Esophagus squamous epithelium (tissue), 5 donors: ENCODE data around the gene ITIH2. TPM values are rescaled to one million over a fixed set of nuclear protein-coding genes. Genes with fewer than 3 reads are reported as not detected.

Experiments
- DNase-seq: peaks from one replicate; lab custom pipeline; 2025; lab: John Stamatoyannopoulos, UW
- H3K27ac ChIP-seq, 4 donors: fragments of 200-600 bp; sonication (generic); one replicate each; pipeline ENCODE4 v1.5.1; 2016 to 2019; ENCODE audit warnings: mild to moderate bottlenecking in 1 of 4
- H3K27me3 ChIP-seq, 4 donors: fragments of 200-600 bp; sonication (generic); 1 replicate in 3 of 4; 2 replicates in 1 of 4; pipeline versions ENCODE4 v1.5.1 to v1.6.0; 2017 to 2021; ENCODE audit warnings: antibody characterized with exemption in 1 of 4
- H3K36me3 ChIP-seq, 3 donors: fragments of 200-600 bp; sonication (generic); one replicate each; pipeline ENCODE4 v1.5.1; 2016 to 2019
- H3K4me1 ChIP-seq, 3 donors: fragments of 200-600 bp; sonication (generic); one replicate each; pipeline ENCODE4 v1.5.1; 2017 to 2019
- H3K4me3 ChIP-seq, 4 donors: fragments of 200-600 bp; sonication (generic); 1 replicate in 3 of 4; 2 replicates in 1 of 4; pipeline ENCODE4 v1.5.1; 2016 to 2019; ENCODE audit warnings: mild to moderate bottlenecking in 2 of 4, moderate library complexity in 1 of 4
- H3K9me3 ChIP-seq, 3 donors: fragments of 200-600 bp; sonication (generic); one replicate each; pipeline ENCODE4 v1.5.1; 2016 to 2019
- POLR2A ChIP-seq, 4 donors: fragments of 450-650 bp; IDR thresholded peaks; one replicate each; pipeline ENCODE4 v1.6.1; 2017; ENCODE audit warnings: antibody characterized with exemption in 4 of 4, mild to moderate bottlenecking in 4 of 4, moderate library complexity in 3 of 4
- WGBS, 2 donors: methylation state at CpG; one replicate each; pipeline ENCODE4 v1.1.5; 2018; 5-methylcytosine and 5-hydroxymethylcytosine counted together
- intact Hi-C: fragments of 100-400 bp; cut with DNase I; formaldehyde crosslinking; loops from one replicate; pipeline ENCODE4 v1.15.0; 2022
- total RNA-seq, 4 donors: library from RNA; depleted of rRNA; stranded (reverse); fragments of >200 nt; gene quantifications; one replicate each; pipeline ENCODE4 v1.1.0, GENCODE V29; 2016
- TF ChIP-seq, protein P1 (sequence below), 6 experiments: fragments of 450-650 bp in 4 of 6; fragments of 200-600 bp in 2 of 6; sonication (generic) in 2 of 6; IDR thresholded peaks; one replicate each; pipeline ENCODE4 v1.5.1; 2016 to 2019; ENCODE audit warnings: antibody characterized with exemption in 6 of 6, mild to moderate bottlenecking in 4 of 6, moderate library complexity in 4 of 6
- donor health status: DM: yes; HTN: yes; CAD: no.

Gene ITIH2
- total RNA-seq, 4 donors from 2014 or later: not detected

DNA sequence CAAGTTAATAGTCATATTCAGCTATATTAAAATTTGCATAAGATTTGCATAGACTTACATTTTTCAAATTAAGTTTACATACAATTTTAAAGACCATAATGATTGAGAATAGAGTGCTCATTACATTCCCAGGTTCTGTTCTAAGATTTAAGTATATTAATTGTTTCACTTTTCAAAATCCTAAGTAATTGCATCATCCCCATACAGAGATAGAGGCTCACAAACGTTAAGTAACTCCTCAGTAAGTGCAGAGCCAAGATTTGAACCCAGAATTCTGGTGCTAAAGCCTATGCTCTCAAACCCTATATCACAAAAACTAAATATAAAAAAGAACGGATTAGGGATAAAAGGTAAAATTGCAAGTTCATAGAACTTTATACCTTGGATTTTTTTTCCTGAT is 38.4 kb upstream of the ITIH2 start:
- intact Hi-C loops: no loop called here

DNA sequence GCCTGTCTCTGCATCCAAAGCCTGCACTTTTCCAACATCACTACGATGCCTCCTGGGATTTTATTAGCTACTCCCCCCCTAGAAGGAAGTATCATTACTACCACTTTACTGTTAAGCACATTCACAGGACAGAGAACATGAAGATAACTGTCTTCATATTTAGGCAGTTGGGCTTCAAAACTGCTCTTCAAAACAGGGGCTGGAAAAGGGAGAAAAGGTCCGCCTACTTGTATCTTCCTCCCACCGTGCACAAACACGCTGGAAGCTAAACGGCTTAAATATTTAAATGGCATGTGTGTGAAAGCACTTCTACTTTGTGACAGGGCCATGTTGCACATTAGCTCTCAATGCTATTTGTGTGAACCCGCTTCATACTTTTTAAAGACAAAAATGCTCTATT is 37.3 kb upstream of the ITIH2 start:
- DNase-seq: no peak
- 8 to 17% methylated on average over 6 of the region's 6 CpGs for WGBS, 2 donors
- intact Hi-C loops: no loop called here

More for the DNA sequence above, 38.4 kb upstream of the ITIH2 start:
- Histone ChIP-seq H3K4me3 (no peak overlapping the region), H3K4me1 (peaks cover 7 to 33% (median 7%) of the 10 kb centered on the region in 3 donors), H3K9me3 (no peaks in the 10 kb centered on the region), H3K27ac (peak overlapping the region in 1 of 4 donors; percentile 75), H3K27me3 (peaks cover 0 to 68% (median 0%) of the 10 kb centered on the region in 4 donors), H3K36me3 (no peaks in the 10 kb centered on the region)
- no peak for DNase-seq
- TF ChIP-seq, protein P1, sequence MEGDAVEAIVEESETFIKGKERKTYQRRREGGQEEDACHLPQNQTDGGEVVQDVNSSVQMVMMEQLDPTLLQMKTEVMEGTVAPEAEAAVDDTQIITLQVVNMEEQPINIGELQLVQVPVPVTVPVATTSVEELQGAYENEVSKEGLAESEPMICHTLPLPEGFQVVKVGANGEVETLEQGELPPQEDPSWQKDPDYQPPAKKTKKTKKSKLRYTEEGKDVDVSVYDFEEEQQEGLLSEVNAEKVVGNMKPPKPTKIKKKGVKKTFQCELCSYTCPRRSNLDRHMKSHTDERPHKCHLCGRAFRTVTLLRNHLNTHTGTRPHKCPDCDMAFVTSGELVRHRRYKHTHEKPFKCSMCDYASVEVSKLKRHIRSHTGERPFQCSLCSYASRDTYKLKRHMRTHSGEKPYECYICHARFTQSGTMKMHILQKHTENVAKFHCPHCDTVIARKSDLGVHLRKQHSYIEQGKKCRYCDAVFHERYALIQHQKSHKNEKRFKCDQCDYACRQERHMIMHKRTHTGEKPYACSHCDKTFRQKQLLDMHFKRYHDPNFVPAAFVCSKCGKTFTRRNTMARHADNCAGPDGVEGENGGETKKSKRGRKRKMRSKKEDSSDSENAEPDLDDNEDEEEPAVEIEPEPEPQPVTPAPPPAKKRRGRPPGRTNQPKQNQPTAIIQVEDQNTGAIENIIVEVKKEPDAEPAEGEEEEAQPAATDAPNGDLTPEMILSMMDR (IDR thresholded peaks at IDR 0.05): no peak
- TF ChIP-seq POLR2A (IDR thresholded peaks at IDR 0.05): no peak
- WGBS, 2 donors: 45 to 50% methylated on average over 2 of the region's 2 CpGs

DNA sequence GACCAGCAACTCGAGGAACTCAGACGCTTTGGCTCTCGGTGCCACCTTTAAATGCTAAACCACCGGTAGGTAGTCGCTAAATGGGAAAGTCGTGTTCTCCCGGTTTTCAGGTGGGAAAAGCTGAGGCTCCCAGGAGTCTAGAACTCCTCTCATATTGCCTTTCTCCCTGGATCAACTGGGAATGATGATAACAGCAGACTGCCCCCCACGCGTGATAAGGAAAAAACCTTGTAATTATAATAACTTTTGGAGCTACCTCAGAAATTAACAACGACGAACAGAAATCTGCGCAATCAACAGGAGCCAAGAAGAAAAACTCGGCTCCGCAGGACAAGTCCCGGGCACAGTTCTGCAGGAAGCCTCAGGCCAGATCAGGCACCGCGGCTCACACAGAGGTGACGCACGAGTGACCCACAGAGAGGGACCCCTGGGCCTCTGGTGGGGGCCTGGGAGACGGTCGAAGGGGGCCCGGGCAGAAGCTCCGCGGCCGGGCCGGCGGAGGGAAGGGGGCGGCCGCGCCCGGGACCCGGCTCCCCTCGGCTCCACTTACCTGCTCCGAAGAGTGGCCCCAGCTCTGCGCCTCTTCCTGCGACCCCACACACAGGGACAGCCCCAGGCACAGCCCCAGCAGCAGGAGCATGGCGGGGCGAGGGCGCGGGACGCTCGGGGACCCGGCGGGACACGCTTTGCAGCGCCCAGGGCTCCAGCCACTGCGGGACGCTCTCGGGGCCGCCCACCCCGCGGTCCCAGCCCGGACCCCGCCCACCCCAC is 36.7 kb upstream of the ITIH2 start, which contains the start of gene ITIH5:
TSS of gene ITIH5 (minus strand) at position 714 of the 771 bp plus-strand sequence. CDS start at position 640, 74 bp downstream.
- 3% methylated on average over 12 to 17 of the region's 54 CpGs for WGBS, 2 donors
- DNase-seq: no peak
- peak within 1 kb of the TSS; percentile 36 to 82 (median 72) for H3K27ac ChIP-seq
- H3K4me3 ChIP-seq: peak within 1 kb of the TSS; percentile 43 to 86 (median 61)
- intact Hi-C loops: no loop called here
- H3K36me3 ChIP-seq: no peaks in the 10 kb centered on the region
- no peaks in the 10 kb centered on the region for H3K9me3 ChIP-seq
- H3K27me3 ChIP-seq: peaks cover 0 to 74% (median 0%) of the 10 kb centered on the region in 4 donors
- TF ChIP-seq, protein P1 (IDR thresholded peaks at IDR 0.05): no peak
- no peak for TF ChIP-seq POLR2A (IDR thresholded peaks at IDR 0.05)
- peaks cover 3 to 33% (median 7%) of the 10 kb centered on the region in 3 donors for H3K4me1 ChIP-seq

More for the DNA sequence above, 37.3 kb upstream of the ITIH2 start:
- Histone ChIP-seq H3K36me3 (no peaks in the 10 kb centered on the region), H3K27me3 (peaks cover 0 to 74% (median 0%) of the 10 kb centered on the region in 4 donors), H3K4me1 (peaks cover 3 to 33% (median 7%) of the 10 kb centered on the region in 3 donors), H3K27ac (peak overlapping the region in 3 of 4 donors; percentile 61 to 75 (median 75)), H3K4me3 (peak overlapping the region; percentile 43 to 86 (median 61)), H3K9me3 (no peaks in the 10 kb centered on the region)
- TF ChIP-seq POLR2A (IDR thresholded peaks at IDR 0.05): no peak
- TF ChIP-seq, protein P1 (IDR thresholded peaks at IDR 0.05): no peak

DNA sequence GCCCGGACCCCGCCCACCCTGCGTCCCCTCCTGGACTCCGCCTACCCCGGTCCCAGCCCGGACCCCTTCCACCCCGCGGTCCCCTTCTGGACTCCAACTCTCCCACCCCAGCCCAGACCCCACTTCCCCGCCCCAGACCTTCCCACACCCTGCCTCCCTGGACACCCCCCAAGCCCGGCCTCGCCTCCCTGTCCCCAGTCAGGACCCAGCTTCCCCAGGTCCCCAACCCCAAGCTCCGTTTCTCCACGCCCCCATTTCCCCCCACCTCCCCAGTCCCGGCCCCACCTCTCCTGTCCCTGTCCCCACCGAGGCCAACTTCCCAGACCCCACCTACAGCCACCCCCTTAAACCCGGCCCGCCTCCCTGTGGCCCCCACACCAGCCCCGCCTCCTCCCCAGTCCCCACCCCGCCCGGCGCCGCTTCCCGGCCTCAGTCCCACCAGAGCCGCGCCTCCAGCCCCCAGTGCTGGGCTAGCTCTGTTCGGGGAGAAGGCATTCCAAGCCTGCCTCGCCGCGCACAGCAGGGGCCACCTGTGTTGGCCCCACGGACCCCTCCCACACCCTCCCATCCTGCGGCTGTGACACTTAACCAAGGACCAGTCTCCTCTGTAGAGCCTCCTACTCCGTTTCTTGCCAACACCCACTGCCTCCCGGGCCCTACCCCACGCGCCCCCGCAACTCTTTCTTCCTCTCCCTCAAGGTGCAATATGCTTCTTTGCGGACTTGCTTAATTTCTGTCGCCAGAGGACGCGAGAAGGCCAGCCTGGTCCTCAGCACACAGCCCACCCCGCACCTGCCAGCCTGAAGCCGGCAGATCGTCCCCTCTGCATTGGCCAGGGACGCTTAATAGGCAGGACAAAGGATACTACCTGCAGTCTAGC is 35.6 kb upstream of the ITIH2 start:
- DNase-seq: no peak
- peaks cover 3 to 29% (median 7%) of the 10 kb centered on the region in 3 donors for H3K4me1 ChIP-seq
- peaks cover 0 to 75% (median 0%) of the 10 kb centered on the region in 4 donors for H3K27me3 ChIP-seq
- 2 to 5% methylated on average over 8 to 15 of the region's 44 CpGs for WGBS, 2 donors
- TF ChIP-seq POLR2A (IDR thresholded peaks at IDR 0.05): no peak
- TF ChIP-seq, protein P1 (IDR thresholded peaks at IDR 0.05): no peak
- H3K36me3 ChIP-seq: no peaks in the 10 kb centered on the region
- H3K27ac ChIP-seq: peak overlapping the region in 3 of 4 donors; percentile 65 to 82 (median 70)
- intact Hi-C loops: no loop called here
- no peaks in the 10 kb centered on the region for H3K9me3 ChIP-seq
- peak overlapping the region in 3 of 4 donors; percentile 42 to 86 (median 66) for H3K4me3 ChIP-seq
